Osteoblast (primary cell): ENCODE results near the gene TIMP2. TPM values are rescaled to one million over a fixed set of nuclear protein-coding genes. Genes with fewer than 3 reads are reported as not detected.
A peak's percentile ranks its signal among the peaks of the same experiment; 100 is the strongest.
"Not testable (repeated sequence)": the region's sequence is repeated elsewhere in the genome, so short reads cannot be mapped to it uniquely, and the experiment has no call there.

Experiments used
- DNase-seq: peaks from one replicate; pipeline ENCODE4 v3.0.0; 2011; ENCODE audit warnings: low spot score, mixed read lengths; ENCODE audit not compliant: insufficient read length; ENCODE audit errors: missing footprints
- H2AFZ ChIP-seq: 2 replicates; pipeline ENCODE4 v1.6.0; 2011; ENCODE audit warnings: mild to moderate bottlenecking, low read length
- H3K27ac ChIP-seq: 2 replicates; pipeline ENCODE4 v1.5.1; 2011; ENCODE audit warnings: mild to moderate bottlenecking, low read depth, low read length, moderate library complexity
- H3K27me3 ChIP-seq: 2 replicates; pipeline ENCODE4 v1.6.0; 2012; ENCODE audit warnings: mild to moderate bottlenecking, control low read depth, inconsistent platforms, low read length, moderate library complexity; ENCODE audit not compliant: insufficient read depth
- H3K36me3 ChIP-seq: 2 replicates; pipeline ENCODE4 v1.5.1; 2011; ENCODE audit warnings: mild to moderate bottlenecking, low read length, control low read depth, moderate library complexity; ENCODE audit not compliant: insufficient read depth
- H3K4me1 ChIP-seq: 2 replicates; pipeline ENCODE4 v1.5.1; 2011; ENCODE audit warnings: mild to moderate bottlenecking, low read length, control low read depth, moderate library complexity; ENCODE audit not compliant: insufficient read depth
- H3K4me2 ChIP-seq: 2 replicates; pipeline ENCODE4 v1.6.0; 2011; ENCODE audit warnings: mild to moderate bottlenecking, low read length; ENCODE audit not compliant: insufficient read depth
- H3K4me3 ChIP-seq: fragments of 200-600 bp; sonication (generic); 3 replicates; pipeline ENCODE4 v1.5.1; 2012; ENCODE audit warnings: mild to moderate bottlenecking, low read length, inconsistent platforms; ENCODE audit not compliant: insufficient read depth
- H3K79me2 ChIP-seq: 2 replicates; pipeline ENCODE4 v1.6.0; 2012; ENCODE audit warnings: mild to moderate bottlenecking, low read length, control low read depth, inconsistent platforms; ENCODE audit not compliant: insufficient read depth
- H3K9me3 ChIP-seq: 2 replicates; pipeline ENCODE4 v1.5.1; 2011; ENCODE audit warnings: low read depth, low read length, control low read depth
- H4K20me1 ChIP-seq: 2 replicates; pipeline ENCODE4 v1.6.0; 2012; ENCODE audit warnings: mild to moderate bottlenecking, low read length, control low read depth; ENCODE audit not compliant: insufficient read depth
- total RNA-seq: library from RNA; depleted of rRNA; stranded (reverse); fragments of >200 nt; gene quantifications from 2 replicates; pipeline ENCODE4 v1.2.3, GENCODE V29; 2012
- TF ChIP-seq, protein P1 (sequence below): IDR thresholded peaks from 2 replicates; pipeline ENCODE4 v1.5.1; 2011; ENCODE audit warnings: mild to moderate bottlenecking, low read depth, low read length, moderate library complexity; ENCODE audit errors: extremely low read depth

The TIMP2 gene
- total RNA-seq, 1 donor: 164 TPM

DNA sequence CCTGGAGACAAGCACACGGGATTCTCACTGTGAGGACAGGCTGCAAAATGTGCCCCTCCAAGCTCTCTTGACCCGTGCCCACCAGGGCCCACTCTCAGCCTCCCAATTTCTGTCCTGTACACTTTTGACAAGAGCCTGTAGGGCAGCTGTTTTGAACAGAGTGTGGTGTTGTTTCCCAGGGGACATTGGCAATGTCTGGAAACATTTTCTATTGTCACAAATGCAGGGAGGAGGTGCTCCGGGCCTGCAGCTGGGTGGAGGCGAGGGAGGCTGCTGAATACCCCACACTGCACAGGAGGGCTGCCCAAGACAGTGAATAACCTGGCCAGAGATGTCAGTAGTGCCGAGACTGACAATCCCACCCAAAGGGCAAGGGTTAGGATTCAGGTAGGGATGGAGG lies 32.7 kb downstream of the TIMP2 start:
- Histone ChIP-seq H3K79me2 (peaks cover 97% of the 10 kb centered on the region), H3K9me3 (no peaks in the 10 kb centered on the region), H2AFZ (no peak overlapping the region), H3K36me3 (peaks cover 20% of the 10 kb centered on the region), H3K27ac (no peak overlapping the region), H3K27me3 (no peaks in the 10 kb centered on the region), H3K4me1 (peaks cover 3% of the 10 kb centered on the region), H4K20me1 (peaks cover 67% of the 10 kb centered on the region), H3K4me2 (no peak overlapping the region), H3K4me3 (no peak overlapping the region)
- peak; percentile 53 for DNase-seq
- TF ChIP-seq, protein P1, sequence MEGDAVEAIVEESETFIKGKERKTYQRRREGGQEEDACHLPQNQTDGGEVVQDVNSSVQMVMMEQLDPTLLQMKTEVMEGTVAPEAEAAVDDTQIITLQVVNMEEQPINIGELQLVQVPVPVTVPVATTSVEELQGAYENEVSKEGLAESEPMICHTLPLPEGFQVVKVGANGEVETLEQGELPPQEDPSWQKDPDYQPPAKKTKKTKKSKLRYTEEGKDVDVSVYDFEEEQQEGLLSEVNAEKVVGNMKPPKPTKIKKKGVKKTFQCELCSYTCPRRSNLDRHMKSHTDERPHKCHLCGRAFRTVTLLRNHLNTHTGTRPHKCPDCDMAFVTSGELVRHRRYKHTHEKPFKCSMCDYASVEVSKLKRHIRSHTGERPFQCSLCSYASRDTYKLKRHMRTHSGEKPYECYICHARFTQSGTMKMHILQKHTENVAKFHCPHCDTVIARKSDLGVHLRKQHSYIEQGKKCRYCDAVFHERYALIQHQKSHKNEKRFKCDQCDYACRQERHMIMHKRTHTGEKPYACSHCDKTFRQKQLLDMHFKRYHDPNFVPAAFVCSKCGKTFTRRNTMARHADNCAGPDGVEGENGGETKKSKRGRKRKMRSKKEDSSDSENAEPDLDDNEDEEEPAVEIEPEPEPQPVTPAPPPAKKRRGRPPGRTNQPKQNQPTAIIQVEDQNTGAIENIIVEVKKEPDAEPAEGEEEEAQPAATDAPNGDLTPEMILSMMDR: no peak

DNA sequence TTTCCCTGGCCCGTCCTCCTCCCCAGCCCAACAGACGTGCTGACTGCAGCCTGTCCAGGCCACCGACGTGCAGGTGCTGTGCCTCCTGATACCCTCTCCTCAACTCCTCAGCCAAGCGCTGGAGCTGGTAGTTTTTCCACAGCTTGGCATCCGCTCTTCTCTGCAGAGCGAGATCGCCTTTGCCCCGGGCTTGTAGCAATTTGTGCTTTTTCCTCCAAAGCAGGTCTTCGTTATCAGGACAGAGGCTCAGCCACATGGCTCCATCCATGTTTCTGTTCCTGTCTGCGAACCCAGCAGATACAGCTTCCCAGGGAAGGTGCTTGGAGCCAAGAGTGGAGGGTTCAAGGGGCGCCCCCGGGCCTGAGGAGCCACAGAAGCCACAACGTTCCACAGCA lies 33.1 kb downstream of the TIMP2 start:
- peaks cover 64% of the 10 kb centered on the region for H4K20me1 ChIP-seq

DNA sequence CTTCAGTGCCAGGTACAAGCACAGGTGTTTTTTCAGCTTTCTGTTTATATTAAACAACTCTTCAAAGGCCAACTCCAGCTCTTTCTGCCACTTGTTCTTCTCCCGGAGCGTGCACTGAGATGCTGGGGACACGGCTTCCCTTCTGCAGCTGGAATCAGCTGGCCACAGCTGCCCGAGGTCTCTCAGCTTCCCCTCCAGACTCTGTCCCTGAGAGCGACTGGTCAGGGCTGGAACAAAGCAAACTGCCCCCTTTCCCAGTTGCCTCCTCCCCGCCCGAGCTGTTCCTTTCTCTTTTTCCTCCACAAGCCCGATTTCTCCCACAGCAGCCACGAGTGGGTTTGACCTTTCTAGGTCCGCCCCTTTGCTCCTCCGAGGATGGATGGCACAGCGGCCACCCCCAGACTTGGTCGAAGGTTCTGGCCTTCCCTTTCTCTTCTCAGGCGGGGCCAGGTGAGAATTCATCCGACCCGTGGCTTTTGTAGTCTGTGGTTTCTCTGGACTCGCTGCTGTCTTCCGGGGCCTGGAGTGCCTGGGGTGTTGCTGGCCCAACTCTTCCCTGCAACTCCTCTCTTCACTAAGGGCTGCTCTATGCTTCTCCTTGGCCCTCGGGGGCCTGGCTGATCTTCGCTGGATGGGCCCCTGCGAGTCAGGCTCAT lies 33.7 kb downstream of the TIMP2 start:
- Histone ChIP-seq H3K79me2 (peaks cover 97% of the 10 kb centered on the region), H3K4me2 (no peak overlapping the region)

More for the DNA sequence above, 33.1 kb downstream of the TIMP2 start:
- Histone ChIP-seq H3K36me3 (peaks cover 20% of the 10 kb centered on the region), H3K4me2 (no peak overlapping the region), H2AFZ (no peak overlapping the region), H3K27me3 (no peaks in the 10 kb centered on the region), H3K9me3 (no peaks in the 10 kb centered on the region), H3K79me2 (peaks cover 97% of the 10 kb centered on the region), H3K27ac (no peak overlapping the region), H3K4me3 (no peak overlapping the region), H3K4me1 (peaks cover 3% of the 10 kb centered on the region)
- peak; percentile 46 for DNase-seq
- TF ChIP-seq, protein P1: no peak

DNA sequence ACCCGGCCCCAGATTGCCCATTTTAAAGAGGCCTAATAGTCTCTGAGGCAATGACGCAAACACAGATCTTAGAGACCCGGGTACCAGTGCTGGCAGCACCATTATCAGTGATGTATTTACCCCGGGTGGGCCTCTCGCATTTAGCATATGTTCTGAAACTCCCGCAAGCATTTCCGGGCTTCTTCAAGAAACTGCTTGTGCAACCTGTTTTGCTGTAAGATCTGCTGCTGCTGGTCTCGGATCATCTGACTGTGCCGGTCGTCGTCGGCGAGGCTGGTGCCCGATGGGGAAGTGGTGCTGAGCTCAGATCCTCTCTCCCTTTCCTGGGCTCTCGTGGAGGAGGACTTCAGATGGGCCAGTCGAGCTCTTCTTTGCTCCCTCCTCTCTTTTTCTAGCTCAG lies 34.7 kb downstream of the TIMP2 start:
- H3K79me2 ChIP-seq: peaks cover 97% of the 10 kb centered on the region
- TF ChIP-seq, protein P1: no peak
- no peaks in the 10 kb centered on the region for H3K9me3 ChIP-seq
- H3K4me3 ChIP-seq: no peak overlapping the region
- H2AFZ ChIP-seq: no peak overlapping the region
- H3K4me2 ChIP-seq: no peak overlapping the region
- no peak overlapping the region for H3K27ac ChIP-seq
- H3K27me3 ChIP-seq: no peaks in the 10 kb centered on the region
- H4K20me1 ChIP-seq: peaks cover 64% of the 10 kb centered on the region
- peaks cover 31% of the 10 kb centered on the region for H3K36me3 ChIP-seq
- peaks cover under 1% of the 10 kb centered on the region for H3K4me1 ChIP-seq
- peak; percentile 42 for DNase-seq

More for the DNA sequence above, 33.7 kb downstream of the TIMP2 start:
- Histone ChIP-seq H2AFZ (no peak overlapping the region), H3K27me3 (no peaks in the 10 kb centered on the region), H3K4me3 (no peak overlapping the region), H3K9me3 (no peaks in the 10 kb centered on the region), H3K36me3 (peaks cover 26% of the 10 kb centered on the region), H4K20me1 (peaks cover 68% of the 10 kb centered on the region), H3K27ac (no peak overlapping the region), H3K4me1 (peaks cover 3% of the 10 kb centered on the region)
- DNase-seq: peak; percentile 44
- TF ChIP-seq, protein P1: no peak

DNA sequence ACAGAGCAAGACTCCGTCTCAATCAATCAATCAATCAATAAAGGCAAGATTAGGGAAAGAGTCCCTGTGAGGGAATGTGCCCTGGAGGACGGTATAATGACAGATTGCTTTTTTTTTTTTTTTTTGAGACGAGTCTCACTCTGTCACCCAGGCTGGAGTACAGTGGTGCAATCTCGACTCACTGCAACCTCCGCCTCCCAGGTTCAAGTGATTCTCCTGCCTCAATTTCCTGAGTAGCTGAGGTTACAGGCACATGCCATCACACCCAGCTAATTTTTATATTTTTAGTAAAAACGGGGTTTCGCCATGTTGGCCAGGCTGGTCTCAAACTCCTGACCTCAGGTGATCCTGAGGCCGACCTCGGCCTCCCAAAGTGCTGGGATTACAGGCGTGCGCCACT lies 35.1 kb downstream of the TIMP2 start:
- H3K27me3 ChIP-seq, H3K4me2 ChIP-seq, H3K27ac ChIP-seq, H3K4me1 ChIP-seq, H3K9me3 ChIP-seq, DNase-seq, H3K4me3 ChIP-seq, H2AFZ ChIP-seq: not testable (repeated sequence)
- Histone ChIP-seq H4K20me1 (peaks cover 60% of the 10 kb centered on the region), H3K79me2 (peaks cover 97% of the 10 kb centered on the region), H3K36me3 (peaks cover 31% of the 10 kb centered on the region)
